Inferior parietal cortex (tissue), 1 donor: Measurements from ENCODE around the gene TAF13.

ENCODE experiments used
- DNase-seq: peaks from one replicate; pipeline ENCODE4 v3.0.0-alpha.2; 2016; ENCODE audit errors: extremely low spot score

TAF13 gene, protein sequence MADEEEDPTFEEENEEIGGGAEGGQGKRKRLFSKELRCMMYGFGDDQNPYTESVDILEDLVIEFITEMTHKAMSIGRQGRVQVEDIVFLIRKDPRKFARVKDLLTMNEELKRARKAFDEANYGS

DNA sequence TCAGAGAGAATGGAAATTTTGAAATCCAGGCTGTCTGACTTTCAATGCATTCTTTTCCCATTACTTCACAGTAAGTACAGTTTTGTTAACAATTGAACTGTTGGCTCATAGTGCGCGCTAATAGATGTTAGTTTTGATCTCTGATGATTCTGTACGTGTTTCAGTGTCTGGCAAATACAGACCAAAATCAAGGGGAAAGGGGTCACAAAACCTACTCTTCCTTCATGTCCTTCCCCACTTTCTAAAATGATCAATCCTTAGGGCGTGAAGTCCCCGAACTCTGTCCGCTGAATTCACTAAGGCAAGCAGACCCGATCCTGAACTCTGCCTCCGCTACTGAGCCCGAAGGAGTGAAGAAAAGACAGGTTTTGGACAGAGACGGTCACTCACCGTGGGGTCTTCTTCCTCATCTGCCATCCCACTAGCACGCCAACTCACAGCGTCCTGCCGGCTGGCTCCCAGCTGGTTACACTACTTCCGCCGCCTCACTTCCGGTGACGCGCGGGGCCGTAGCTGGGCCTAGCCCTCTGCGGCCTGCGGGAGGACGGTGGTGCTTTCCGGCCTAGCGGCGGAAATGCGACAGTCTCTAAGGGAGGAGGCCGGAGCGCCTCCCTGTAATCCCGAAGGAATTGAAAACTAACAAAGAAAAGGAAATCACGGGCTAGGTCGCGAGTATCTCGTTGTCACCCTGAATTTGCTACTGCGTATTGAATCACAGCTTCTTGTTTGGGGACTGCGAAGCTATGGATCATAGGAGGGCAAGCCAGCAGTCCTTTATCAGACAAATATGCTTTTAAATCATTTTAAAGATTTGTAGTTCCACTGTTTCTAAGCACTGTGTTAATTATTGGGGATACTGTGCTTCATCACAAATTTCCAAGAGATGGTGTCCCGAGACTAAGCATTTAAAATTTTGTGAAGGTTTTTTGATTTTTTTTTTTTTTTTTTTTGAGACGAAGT is at the start of gene TAF13:
Gene TAF13 (minus strand): TSS at position 473 of the 960 bp plus-strand sequence. CDS start 56 bp downstream, at position 417.
- DNase-seq = peak; percentile 97

DNA sequence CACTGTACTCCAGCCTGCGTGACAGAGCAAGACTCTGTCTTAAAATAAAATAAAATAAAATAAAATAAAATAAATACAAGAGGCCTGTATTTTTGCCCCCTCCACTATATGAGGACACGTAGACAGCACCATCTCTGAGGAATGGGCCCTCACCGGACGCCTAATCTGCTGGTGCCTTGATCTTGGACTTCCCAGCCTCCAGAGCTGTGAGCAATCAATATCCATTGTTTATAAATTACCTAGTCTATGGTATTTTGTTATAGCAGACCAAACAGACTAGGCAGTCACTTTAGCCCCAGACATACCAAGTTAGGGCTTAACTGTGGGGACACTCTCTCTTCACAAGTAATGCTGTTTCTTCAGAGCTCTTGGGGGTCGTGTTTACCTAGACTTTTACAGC is 44.6 kb upstream of the TAF13 start:
- DNase-seq = no peak

DNA sequence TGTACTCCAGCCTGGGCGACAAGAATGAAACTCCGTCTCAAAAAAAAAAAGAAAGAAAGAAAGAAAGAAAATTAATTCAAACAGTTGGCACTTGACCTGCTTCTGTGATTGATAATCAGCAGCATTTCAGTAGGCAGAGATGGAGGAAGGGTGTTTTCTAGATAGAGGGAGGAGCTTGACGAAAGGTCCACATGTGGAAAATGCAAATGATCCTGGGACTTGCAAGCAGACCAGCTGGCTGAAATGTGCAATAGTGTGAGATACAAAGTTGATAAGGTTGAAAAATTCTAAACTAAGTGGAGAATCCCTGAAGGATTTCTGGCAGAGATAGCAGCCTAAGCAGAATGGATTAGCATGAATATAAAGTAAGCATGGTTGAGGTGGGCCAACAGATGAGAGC is 42.3 kb upstream of the TAF13 start:
- DNase-seq = no peak

DNA sequence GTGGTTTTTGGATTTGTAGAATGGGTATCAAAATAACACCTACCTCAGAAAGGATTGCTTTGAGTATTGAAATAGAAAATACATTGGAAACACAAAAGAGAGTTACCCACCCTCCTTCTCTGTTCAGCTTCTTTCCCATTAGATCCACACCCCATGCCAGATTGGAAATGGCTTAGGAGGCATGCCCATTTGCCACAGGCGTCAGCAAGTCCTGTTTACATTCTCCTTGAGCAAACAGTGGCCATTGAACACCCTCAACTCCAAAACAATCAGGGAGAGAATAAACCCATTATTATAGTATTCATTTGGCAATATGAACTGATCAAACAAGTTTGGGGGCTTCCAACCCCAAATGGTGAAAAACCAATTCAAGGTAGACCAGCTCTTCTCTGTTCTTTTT is 40.5 kb upstream of the TAF13 start:
- no peak for DNase-seq

DNA sequence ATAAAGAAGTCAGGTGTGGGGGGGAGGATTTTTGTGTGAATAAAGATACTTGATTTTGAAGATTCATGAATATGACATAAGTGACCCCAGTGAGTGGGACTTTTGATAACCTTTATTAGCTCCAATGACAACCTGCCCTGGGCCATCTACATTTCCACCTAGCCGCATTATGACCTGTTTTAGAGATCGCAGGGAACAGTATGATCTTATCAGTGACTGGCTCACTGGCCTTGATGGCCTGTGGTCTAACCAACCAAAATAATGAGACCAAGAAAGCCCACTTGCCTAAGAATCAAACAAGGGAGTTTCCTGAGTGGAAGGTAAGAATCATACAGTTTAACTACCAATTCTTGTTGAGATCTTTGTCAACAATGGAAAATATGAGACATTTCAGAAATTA is 39.9 kb upstream of the TAF13 start:
- DNase-seq = no peak

DNA sequence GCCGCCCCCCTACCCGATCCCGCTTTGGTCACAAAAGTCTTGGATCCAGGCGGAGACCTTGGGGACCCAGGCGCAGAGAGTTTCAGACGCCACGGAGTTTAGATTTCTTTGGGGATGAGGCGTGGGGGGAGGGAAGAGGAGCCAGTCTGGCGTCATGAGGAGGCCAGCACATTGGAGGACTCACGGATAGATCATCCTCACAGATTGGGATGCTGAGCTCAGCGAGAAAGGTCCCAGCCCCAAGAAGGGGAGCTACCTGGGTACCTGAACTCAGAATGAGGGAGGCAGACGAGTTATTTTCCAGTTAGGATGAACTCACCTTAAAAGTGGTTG is 38.5 kb upstream of the TAF13 start:
- no peak for DNase-seq

DNA sequence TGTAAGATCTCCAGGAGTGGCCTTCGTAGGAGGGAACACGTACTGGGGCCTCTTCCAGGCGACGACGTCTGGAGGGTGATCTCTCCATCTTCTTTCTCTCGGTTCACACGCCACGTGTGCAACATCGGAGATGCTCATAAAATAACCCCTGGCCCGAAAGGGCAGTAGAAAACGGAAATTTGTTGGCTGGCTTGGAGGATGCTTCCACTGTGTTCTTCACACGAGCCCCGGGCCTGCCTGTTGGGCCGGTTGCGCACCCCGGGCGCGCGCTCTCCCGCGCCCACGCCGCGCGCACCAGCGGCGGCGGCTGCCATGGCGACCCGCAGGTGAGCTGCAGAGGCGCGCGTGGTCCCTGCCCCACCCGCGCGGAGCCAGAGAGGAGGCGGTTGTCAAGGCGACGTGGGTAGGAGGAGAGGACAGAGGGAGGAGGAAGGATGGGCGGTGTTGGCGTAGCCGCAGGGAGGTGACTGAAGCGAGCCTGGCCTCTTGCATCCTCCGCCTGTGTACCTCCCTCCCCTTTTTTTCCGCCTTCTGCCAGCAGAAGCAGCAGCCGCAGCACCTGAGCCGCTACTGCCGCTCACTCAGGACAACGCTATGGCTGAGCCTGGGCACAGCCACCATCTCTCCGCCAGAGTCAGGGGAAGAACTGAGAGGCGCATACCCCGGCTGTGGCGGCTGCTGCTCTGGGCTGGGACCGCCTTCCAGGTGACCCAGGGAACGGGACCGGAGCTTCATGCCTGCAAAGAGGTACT is 38.0 kb upstream of the TAF13 start, which contains the start of gene ELAPOR1:
Gene ELAPOR1 (plus strand): TSS at position 526 of the 752 bp plus-strand sequence. CDS start 69 bp downstream, at position 595.
- DNase-seq = no peak

DNA sequence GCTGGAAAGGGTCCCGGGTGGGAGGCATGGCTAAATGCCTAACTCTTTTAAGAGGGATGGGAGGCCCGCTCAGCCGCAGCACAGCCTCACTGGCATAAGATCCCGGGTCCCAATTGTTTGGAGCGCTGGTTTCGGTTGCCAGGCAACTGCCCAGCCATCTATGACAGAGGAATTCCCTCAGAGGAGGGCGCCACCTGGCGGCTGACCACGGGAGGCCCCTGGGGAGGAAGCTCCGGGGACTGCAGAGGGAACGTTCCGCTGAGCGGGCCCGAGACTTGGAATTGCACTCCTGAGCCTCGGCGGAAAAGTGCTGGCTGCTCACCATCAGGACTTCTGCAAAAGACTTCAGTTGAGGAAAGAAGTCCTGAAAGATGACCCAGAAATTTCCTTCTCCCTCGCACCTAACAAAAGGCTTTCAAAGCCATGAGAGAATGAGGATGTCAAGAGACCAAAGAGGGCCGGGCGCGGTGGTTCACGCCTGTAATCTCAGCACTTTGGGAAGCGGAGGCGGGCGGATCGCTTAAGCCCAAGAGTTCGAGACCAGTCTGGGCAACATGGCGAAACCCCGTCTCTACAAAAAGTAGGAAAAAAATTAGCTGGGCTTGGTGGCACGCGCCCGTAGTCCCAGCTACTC is 37.0 kb upstream of the TAF13 start:
- peak; percentile 94 for DNase-seq

DNA sequence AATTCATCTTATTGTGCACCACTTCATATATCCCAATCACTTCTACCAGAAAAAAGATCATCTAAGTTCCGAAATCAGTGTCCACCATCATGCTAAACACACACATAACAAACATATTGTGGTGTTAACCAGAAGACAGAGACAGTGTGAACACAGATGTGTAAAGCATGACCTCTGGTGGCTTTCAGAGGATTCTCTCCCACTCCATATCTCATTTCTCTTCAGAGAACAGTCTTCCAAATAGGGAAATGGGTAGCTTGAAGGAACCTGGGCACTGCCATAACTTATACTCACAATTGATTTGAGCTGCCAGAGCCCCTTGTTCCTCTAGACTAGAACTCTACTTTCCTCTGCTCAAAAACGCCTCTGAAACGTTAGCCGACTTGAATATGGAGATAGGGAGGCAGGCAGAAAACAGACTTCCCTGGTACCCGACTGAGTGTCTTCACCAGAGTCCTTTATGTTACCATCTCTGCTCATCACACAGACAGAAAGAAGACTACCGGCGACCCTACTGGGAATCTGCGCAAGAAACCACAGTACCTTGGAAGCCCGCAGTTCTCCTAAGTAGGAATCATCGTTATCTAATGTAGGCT is 36.4 kb upstream of the TAF13 start:
- DNase-seq = peak; percentile 68

DNA sequence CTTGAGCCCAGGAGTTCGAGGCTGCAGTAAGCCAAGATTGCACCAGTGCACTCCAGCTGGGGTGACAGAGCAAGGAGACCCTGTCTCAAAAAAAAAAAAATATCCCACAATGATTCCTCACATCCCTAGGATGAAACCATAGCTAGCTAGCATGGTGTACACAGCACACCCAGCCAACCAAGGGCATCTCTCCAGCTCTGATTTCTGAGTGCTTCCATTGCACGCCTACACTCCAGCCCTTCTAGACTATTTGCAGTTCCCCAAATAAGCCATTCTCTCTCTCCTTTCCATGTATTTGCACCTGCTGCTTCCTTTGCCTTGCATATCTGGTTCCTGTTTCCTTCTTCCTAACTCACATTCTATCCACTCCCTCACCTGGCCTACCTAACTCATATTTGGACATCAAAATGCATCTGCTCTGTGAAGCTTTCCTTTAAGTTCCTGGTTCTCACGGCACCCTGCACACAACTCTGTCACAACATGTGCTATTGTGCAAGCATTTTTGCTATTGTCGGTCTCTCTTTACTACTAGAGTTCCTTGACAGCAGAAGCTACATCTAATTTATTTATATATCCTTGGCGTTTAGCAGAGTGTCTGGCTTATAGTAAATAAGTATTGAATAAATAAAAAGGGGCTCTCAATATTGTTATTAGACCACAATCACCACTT is 35.7 kb upstream of the TAF13 start:
- DNase-seq = no peak

DNA sequence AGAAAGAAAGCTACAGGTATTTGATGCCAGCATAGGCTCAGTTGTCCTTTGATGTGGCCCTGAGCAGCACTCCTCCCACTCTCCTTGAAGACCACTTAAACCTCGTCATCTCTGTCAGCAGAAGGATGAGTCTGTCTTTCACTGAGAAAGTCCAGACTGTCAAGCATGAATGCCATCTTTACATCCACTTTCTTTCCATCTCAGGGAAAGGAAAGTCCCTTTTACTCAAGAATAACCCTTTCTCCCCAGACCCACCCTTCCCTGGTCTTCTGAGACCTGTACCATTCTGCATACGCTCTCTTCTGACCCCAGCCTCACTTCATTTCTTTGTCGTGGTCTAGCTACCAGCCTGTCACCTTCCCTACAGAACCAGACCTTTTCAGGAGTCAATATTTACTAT is 34.1 kb upstream of the TAF13 start:
- no peak for DNase-seq

DNA sequence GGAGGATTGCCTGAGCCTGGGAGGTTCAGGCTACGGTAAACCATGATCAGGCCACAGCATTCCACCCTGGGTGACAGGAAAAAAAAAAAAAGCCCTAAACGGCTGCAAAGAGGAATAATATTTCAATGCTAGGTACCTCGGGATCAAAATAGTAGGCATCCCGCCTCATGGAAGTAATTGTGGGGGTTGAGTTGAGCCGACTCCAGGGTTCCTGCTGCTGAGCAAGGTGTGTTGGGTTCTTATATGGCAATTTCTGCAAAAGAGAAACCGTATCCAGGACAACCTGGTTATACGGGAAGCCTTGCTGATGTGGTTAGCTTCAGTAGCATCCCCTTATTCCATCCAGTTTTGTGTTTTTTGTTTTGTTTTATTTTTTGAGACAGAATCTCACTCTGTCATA is 32.0 kb upstream of the TAF13 start:
- DNase-seq = no peak

DNA sequence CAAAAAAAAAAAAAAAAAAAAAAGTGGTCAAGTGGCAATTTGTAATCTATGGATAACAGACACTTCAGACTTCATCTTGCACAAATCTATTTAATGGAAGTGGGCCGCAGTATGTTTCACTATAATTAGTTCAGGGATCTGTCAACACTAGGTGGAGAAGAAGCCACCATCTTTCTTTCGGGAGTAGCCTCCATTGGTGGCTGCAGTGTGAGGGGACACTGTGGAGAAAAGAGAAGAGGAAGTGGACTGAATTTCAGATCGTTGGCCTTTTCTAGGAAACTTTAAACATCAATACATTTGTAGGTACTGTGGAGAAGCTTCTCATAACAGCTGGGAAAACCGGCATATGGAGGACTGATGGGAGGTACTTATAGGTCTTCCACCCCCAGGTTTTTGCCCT is 30.1 kb upstream of the TAF13 start:
- no peak for DNase-seq

DNA sequence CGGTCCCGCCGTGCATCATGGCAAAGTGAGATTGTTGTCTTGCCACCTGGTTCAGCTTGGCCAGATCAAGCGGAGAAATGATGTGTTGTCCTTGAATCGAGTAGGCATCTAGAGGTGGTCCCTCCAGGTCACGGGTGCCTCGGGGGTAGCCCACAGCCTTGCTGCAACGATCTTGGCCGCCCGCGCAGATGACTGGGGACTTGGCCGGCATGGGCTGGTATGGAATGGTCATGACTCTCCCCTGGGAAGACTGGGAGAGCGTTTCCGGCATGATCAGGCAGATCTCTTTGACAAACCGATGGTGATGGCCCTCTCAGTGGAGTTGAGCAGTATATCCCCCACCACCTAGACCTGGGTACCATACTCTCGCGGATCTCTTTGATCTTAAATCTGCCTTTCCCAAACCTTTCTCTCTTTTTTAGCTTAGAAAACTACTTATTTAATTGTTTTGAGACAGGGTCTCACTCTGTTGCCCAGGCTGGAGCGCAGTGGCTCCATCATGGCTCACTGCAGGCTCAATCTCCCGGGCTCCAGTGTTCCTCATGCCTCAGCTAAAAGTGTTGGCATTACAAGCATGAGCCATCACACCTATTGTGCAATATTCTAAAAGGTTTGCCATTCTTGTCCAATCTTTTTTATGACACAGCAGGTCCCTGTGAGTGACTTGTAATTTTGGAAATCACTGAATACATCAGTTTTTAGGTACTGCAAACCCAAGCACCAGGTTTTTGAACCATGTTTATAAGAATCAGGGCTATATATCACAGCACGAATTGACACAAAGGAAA is 28.8 kb upstream of the TAF13 start:
- no peak for DNase-seq

DNA sequence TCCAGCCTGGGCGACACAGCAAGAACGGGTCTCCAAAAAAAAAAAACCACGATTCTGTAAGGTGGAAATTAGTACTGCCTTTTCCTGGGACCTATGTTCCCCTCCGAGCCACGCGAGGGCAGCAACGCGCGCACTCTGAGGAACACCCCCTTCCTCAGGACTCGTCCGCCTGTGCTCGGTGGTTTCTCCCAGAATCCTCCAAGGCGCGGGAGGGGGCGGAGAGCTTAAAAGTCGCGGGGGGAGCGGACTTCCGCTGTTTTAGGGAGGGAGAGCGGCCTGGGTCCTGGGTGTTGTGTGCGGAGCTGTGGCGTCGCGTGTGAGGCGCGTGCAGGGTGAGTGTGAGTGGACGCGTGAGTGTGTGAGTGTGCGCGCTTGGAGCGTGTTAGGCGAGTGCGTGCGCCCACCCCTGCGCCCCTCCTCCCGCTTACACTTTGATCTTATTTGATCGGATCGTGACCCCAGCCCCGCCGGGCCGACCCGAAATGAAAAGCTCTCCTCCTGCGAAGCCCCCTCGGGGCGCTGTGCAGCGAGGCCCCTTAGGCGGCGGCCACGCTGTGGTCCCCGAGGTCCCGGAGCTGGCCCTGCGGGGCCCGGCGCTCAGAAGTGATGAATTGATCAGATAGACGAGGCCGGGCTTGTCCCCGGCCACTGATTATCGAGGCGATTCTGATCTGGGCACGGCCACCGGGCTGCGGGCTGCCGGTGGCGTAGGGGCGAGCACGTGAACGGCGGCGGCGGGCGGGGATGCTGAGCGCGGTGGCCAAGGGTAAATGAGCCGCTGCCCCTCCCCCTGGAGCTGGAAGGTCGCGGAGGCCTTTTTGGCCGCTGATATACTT is 24.4 kb upstream of the TAF13 start:
- DNase-seq = peak; percentile 95

DNA sequence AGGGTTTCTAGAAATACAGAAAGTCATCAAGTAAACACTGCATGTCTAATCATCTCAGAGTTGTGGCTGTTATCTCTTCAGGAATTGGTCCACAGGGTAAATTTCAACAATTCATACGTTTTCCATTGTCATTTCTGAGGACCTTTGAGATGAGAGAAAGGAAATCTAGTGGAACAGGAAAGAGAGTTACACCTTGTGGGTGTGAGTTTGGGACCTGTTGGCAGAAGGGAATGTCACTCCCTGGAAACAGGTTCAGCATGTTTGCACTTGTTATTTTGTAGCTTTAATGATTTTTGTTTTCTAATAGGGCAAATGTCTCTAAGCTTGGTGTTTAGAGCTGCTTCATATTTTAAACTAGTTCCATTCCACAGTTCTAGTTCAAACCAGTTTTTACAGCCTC is 20.3 kb upstream of the TAF13 start:
- no peak for DNase-seq

DNA sequence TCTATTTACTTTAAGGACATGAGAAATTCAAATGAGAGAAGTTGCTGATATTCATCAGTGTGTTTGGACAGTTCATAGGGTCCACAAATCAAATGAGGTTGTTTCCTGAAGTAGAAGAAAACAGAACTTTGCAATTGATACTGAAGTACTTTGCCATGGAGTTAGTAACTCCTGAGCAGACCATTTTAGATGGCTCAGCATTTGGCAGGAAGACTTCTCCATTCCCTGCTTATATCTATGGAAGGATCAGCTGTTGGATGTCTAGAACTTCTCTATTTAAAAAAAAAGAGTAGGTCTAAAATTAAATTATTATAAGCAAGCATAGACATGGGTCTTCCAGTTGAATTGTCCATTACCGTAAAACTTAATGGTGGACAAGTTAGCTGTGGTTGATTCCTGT is 19.8 kb upstream of the TAF13 start:
- DNase-seq = no peak

DNA sequence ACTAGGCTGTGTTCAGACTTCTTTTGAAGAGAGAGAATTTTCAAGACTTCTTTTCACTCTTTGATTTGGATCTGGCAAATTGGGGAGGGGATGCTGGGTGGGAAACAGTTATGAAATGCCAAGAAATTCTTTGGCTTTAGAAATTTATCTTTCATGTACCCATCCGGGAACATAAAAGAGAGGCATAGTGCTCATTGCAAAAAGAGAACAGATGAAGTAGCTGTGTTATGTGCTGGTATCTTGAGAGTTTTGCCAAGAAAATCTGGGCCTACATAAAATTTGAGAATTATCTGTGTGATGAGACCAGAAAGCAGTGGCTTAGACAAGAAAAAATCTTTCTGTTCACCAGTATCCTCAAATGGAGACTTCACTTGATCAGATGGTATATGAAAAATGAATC is 19.1 kb upstream of the TAF13 start:
- DNase-seq = no peak

DNA sequence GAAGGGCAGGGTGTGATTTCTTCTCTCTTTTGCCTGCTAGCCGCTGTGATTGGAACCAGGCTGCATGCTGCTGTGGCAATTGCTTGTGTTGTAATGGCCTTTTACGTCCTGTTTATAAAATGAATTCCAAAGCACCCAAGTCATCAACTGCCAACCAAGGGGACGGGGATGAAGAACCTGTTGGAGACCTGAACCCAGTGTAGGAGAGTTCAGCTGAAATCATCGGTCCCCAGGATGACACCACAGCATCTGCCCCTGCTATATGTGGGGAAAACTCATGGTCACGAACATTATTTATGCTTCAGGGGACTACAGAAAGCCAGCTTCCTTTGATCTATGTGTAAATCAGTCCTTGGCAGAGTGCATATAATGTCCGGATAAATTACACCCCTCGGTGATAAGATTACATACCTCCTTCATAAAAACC is 18.6 kb upstream of the TAF13 start:
- DNase-seq = no peak

DNA sequence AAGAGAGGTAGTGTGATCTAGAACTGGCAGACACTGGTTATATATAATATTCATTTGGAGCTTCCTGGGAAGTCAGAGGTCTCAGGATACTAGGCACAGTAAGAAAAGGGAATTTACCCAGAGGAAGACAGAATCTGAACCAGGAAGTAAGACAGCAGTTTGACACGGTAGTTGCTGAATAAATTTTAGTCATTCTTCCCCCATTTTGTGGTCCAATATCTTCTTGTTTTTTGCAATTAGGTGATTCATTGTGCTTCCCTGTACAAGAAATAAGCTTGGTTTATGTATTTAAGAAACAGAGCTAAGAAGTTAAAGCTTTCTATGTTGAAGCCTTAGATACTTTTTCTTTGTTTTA is 16.0 kb upstream of the TAF13 start:
- no peak for DNase-seq
